Upper lobe of right lung (tissue), 1 donor: ENCODE results near the gene TAMALIN. TPM values are rescaled to one million over a fixed set of nuclear protein-coding genes. Genes with fewer than 3 reads are reported as not detected.

Experiments used
- ATAC-seq: fragments of 200-7000 bp; cut with Tn5 transposase; one replicate; pipeline ENCODE4 v1.9.1; 2020; ENCODE audit warnings: mild to moderate bottlenecking, moderate library complexity
- DNase-seq: peaks from one replicate; pipeline ENCODE4 v3.0.0-alpha.2; 2020
- H3K27ac ChIP-seq: fragments of 200-600 bp; one replicate; pipeline ENCODE4 v1.8.0; 2022
- H3K27me3 ChIP-seq: fragments of 200-600 bp; one replicate; pipeline ENCODE4 v1.8.0; 2022; ENCODE audit warnings: mild to moderate bottlenecking
- H3K36me3 ChIP-seq: fragments of 200-600 bp; one replicate; pipeline ENCODE4 v1.8.0; 2022
- H3K4me1 ChIP-seq: fragments of 200-600 bp; one replicate; pipeline ENCODE4 v1.8.0; 2022
- H3K4me3 ChIP-seq: fragments of 200-600 bp; one replicate; pipeline ENCODE4 v1.8.0; 2022; ENCODE audit warnings: mild to moderate bottlenecking
- H3K9me3 ChIP-seq: fragments of 200-600 bp; one replicate; pipeline ENCODE4 v1.8.0; 2022
- CTCF ChIP-seq: fragments of 200-600 bp; IDR thresholded peaks from one replicate; pipeline ENCODE4 v1.8.0; 2022; ENCODE audit warnings: antibody characterized with exemption
- intact Hi-C: fragments of 100-400 bp; cut with DNase I; formaldehyde crosslinking; loops from one replicate; pipeline ENCODE4 v1.11.0; 2022
- total RNA-seq: library from RNA; stranded (reverse); fragmentation: NEBNext Ultra II Directional; extraction: Animal tissue kit (Norgen Biotek cat#: 25700); gene quantifications from one replicate; pipeline ENCODE4 v1.2.1, GENCODE V29; 2021
- donor health status: DM: no; HTN: yes; CAD: no; lungs with severe emphysema.

Gene TAMALIN
- total RNA-seq, 1 donor from 2014 or later: 199 TPM

GRCh38 chr12:52010152-52010622 lies 3.4 kb downstream of the TAMALIN start:
- Histone ChIP-seq H3K36me3 (peaks cover 32% of the 10 kb centered on the region), H3K27ac (peak overlapping the region; percentile 92), H3K27me3 (no peaks in the 10 kb centered on the region), H3K4me1 (peaks cover 37% of the 10 kb centered on the region), H3K9me3 (no peaks in the 10 kb centered on the region), H3K4me3 (peak overlapping the region; percentile 71)
- intact Hi-C loops: no loop called here
- DNase-seq (peak; percentile 79), ATAC-seq (peak; percentile 52)
- TF ChIP-seq CTCF: no peak

- Histone ChIP-seq H3K36me3 (peaks cover 36% of the 10 kb centered on the region), H3K27me3 (no peaks in the 10 kb centered on the region), H3K9me3 (no peaks in the 10 kb centered on the region), H3K27ac (peak overlapping the region; percentile 92), H3K4me1 (peaks cover 29% of the 10 kb centered on the region), H3K4me3 (peak overlapping the region; percentile 71)
- intact Hi-C loops: no loop called here
- TF ChIP-seq CTCF: no peak
- DNase-seq (no peak), ATAC-seq (no peak)
Measured at GRCh38 chr12:52010692-52011601, 4.2 kb downstream of the TAMALIN start.

- no peak for ATAC-seq
- Histone ChIP-seq H3K27ac (no peak overlapping the region), H3K27me3 (no peaks in the 10 kb centered on the region), H3K36me3 (peaks cover 36% of the 10 kb centered on the region), H3K9me3 (no peaks in the 10 kb centered on the region), H3K4me1 (peaks cover 22% of the 10 kb centered on the region), H3K4me3 (no peak overlapping the region)
- DNase-seq: no peak
- intact Hi-C loops: no loop called here
- TF ChIP-seq CTCF: no peak
Measured at GRCh38 chr12:52011602-52012214, 5.0 kb downstream of the TAMALIN start.

- ATAC-seq (no peak), DNase-seq (no peak)
- Histone ChIP-seq H3K27me3 (no peaks in the 10 kb centered on the region), H3K4me1 (peaks cover 18% of the 10 kb centered on the region), H3K4me3 (no peak overlapping the region), H3K36me3 (peaks cover 36% of the 10 kb centered on the region), H3K27ac (no peak overlapping the region), H3K9me3 (no peaks in the 10 kb centered on the region)
- TF ChIP-seq CTCF: no peak
- intact Hi-C loops: no loop called here
Measured at GRCh38 chr12:52013626-52014310, 7.0 kb downstream of the TAMALIN start.

GRCh38 chr12:52014567-52015530 lies 8.1 kb downstream of the TAMALIN start:
- no peaks in the 10 kb centered on the region for H3K9me3 ChIP-seq
- no peak overlapping the region for H3K4me3 ChIP-seq
- H3K36me3 ChIP-seq: peaks cover 36% of the 10 kb centered on the region
- H3K4me1 ChIP-seq: peaks cover 14% of the 10 kb centered on the region
- H3K27ac ChIP-seq: no peak overlapping the region
- DNase-seq: no peak
- intact Hi-C loops: no loop called here
- TF ChIP-seq CTCF: no peak
- H3K27me3 ChIP-seq: no peaks in the 10 kb centered on the region
- ATAC-seq: no peak
